NCI-H2107 treated with DMSO at 0.1 percent for 48 hours (cell line): ENCODE data around the gene CYSRT1.

Source experiments
- DNase-seq: peaks from one replicate; lab custom pipeline; 2025; ENCODE audit not compliant: unreplicated experiment; lab: John Stamatoyannopoulos, UW

Gene CYSRT1

GRCh38 chr9:137224830-137225694 lies at the start of gene CYSRT1:
Gene CYSRT1, plus strand, starts transcription at chr9:137225174. Its CDS starts 448 bp downstream, at chr9:137225622.
- DNase-seq, result no peak

GRCh38 chr9:137175345-137175961 lies 49.5 kb upstream of the CYSRT1 start:
- no peak for DNase-seq

GRCh38 chr9:137176302-137177182 lies 48.4 kb upstream of the CYSRT1 start:
- DNase-seq, result no peak

- no peak for DNase-seq
Measured at GRCh38 chr9:137178201-137178938, 46.6 kb upstream of the CYSRT1 start.

- no peak for DNase-seq
Measured at GRCh38 chr9:137178939-137179630, 45.9 kb upstream of the CYSRT1 start.

GRCh38 chr9:137179761-137180160 lies 45.2 kb upstream of the CYSRT1 start:
- DNase-seq, result no peak

- no peak for DNase-seq
Measured at GRCh38 chr9:137180491-137180890, 44.5 kb upstream of the CYSRT1 start.

GRCh38 chr9:137181680-137182079 lies 43.3 kb upstream of the CYSRT1 start:
- DNase-seq, result no peak

- no peak for DNase-seq
Measured at GRCh38 chr9:137182836-137183235, 42.1 kb upstream of the CYSRT1 start.

- DNase-seq, result no peak
Measured at GRCh38 chr9:137183980-137184595, 40.9 kb upstream of the CYSRT1 start.

GRCh38 chr9:137184881-137185660 lies 39.9 kb upstream of the CYSRT1 start:
- no peak for DNase-seq

GRCh38 chr9:137185921-137186320 lies 39.1 kb upstream of the CYSRT1 start:
- no peak for DNase-seq

GRCh38 chr9:137186385-137186784 lies 38.6 kb upstream of the CYSRT1 start:
- DNase-seq, result no peak

- no peak for DNase-seq
Measured at GRCh38 chr9:137187386-137187785, 37.6 kb upstream of the CYSRT1 start.

- DNase-seq, result no peak
Measured at GRCh38 chr9:137188086-137188489, 36.9 kb upstream of the CYSRT1 start.

- DNase-seq, result peak; percentile 69
Measured at GRCh38 chr9:137188490-137189296, 36.3 kb upstream of the CYSRT1 start, which contains the start of the genes ANAPC2 and SSNA1. Gene ANAPC2, minus strand, starts transcription at chr9:137188560. Its CDS starts 28 bp downstream, at chr9:137188532. Gene SSNA1, plus strand, starts transcription at chr9:137188676. Its CDS starts 51 bp downstream, at chr9:137188727.

GRCh38 chr9:137189297-137190295 lies 35.4 kb upstream of the CYSRT1 start:
- no peak for DNase-seq
